ENCODE results near the gene LMNTD2. TPM values are rescaled to one million over a fixed set of nuclear protein-coding genes. Genes with fewer than 3 reads are reported as not detected.

Gene LMNTD2
- total and polyA plus RNA-seq, 2 of the 13 experiments (the other 11 are each of a cell fraction or from before 2014, with no cell fraction given) = 1.1 to 3.1 TPM

GRCh38 chr11:565921-566509, 5.5 kb upstream of the LMNTD2 start (continued):
- TF ChIP-seq MED8 (CRISPR knock-in tag; IDR thresholded peaks at IDR 0.05; ENCODE audit: insufficient replicate concordance) (no peak), HIC2 (CRISPR knock-in tag; IDR thresholded peaks at IDR 0.05; ENCODE audit: low read depth) (peak; percentile 50; the same call in 1 of the 2 replicates), NCOA5 (CRISPR knock-in tag; IDR thresholded peaks at IDR 0.05) (no peak), HOXA3 (CRISPR knock-in tag; IDR thresholded peaks at IDR 0.05) (no peak), HNF4G (IDR thresholded peaks at IDR 0.05; ENCODE audit: borderline replicate concordance, low read depth, low read length) (no peak), HNF4G (CRISPR knock-in tag; IDR thresholded peaks at IDR 0.05; ENCODE audit: borderline replicate concordance, low read depth) (no peak), HNF1B (CRISPR knock-in tag; IDR thresholded peaks at IDR 0.05) (0 out of 2 replicates have a peak, but pooled peaks have one; percentile 13), HNRNPL (IDR thresholded peaks at IDR 0.05; ENCODE audit: low read depth, low read length) (peak; percentile 81), CTCF (CRISPR knock-in tag; IDR thresholded peaks at IDR 0.05) (peak; percentile 53), ZNF550 (CRISPR knock-in tag; IDR thresholded peaks at IDR 0.05; ENCODE audit: borderline replicate concordance) (no peak), ELF4 (CRISPR knock-in tag; IDR thresholded peaks at IDR 0.05; ENCODE audit: borderline replicate concordance) (no peak), ZBTB3 (CRISPR knock-in tag; IDR thresholded peaks at IDR 0.05; ENCODE audit: borderline replicate concordance, low read depth) (no peak), ZNF687 (CRISPR knock-in tag; IDR thresholded peaks at IDR 0.05) (peak; percentile 92), POLR2G (IDR thresholded peaks at IDR 0.05; ENCODE audit: low read depth, low read length) (peak; percentile 70; the same call in 1 of the 2 replicates), ARNTL (CRISPR knock-in tag; IDR thresholded peaks at IDR 0.05) (peak; percentile 23; the same call in 1 of the 2 replicates), ZNF572 (CRISPR knock-in tag; IDR thresholded peaks at IDR 0.05) (0 out of 2 replicates have a peak, but pooled peaks have one; percentile 65)

All from HepG2 (cell line).